Fibroblast of the conjunctiva (primary cell): ENCODE results near the gene ESYT2.

Experiments
- DNase-seq: peaks from one replicate; pipeline ENCODE4 v3.0.0-alpha.2; 2010; ENCODE audit warnings: low read depth

Gene ESYT2

DNA sequence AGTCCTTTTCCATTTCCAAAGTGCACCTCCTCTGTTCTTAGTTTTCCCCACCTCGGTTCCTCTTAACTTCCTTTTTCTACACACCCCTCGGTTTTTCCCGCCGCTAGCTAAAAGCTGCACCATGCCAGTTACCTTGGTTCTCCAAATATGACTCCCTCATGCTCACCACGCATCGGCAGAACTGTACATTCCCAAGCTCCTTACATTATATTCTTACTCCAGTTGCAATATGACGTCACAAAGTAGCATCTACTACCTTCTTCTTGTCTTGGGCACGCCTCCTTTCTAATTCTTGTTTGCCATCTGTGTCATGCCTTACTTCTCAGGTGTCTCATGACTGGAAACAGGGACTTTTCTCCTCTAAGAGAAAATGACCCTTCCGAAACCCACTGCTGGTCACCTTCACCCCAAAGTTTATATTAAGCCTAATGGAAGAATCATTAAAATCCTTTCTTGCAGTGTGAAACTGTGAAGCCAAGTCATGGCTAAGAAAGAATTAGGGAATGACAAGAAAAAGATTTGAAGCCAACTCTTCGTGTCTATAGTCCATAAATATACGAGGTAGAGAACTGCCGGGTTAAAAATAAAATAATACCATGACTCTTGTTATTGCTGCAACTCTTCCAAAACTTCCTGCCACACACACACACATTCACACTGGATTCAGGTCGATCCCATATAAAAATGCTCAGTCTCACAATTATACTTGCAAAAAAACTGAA, 1.7 kb downstream of the ESYT2 start:
- DNase-seq = no peak

DNA sequence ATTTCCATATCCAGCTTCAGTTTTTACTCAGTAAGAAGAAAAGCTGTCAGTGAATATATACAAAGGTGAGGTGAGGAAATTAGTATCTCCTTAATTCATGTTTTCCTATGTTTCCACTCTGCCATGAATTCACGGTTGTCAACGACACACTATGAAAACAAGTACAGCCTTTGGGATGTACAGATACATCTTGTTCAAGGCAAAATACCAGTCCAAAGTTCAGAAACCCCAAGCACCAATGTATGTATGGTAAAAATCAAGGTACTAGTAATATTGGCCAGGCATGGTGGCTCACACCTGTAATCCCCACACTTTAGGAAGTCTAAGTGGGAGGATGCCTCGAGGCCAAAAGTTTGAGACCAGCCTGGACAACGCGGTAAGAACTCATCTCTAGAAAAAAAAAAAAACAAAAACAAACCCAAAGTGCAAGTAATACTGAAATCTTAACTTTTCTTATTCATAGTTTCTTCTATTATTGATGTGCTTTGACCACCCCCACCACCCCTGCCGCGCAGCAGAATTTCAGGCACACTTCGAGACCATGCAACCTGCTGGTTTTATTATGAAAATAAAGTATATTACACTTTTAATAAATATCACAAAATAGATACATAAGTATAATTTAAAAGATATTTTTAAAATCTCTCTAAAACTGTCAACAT, 3.5 kb downstream of the ESYT2 start:
- no peak for DNase-seq

DNA sequence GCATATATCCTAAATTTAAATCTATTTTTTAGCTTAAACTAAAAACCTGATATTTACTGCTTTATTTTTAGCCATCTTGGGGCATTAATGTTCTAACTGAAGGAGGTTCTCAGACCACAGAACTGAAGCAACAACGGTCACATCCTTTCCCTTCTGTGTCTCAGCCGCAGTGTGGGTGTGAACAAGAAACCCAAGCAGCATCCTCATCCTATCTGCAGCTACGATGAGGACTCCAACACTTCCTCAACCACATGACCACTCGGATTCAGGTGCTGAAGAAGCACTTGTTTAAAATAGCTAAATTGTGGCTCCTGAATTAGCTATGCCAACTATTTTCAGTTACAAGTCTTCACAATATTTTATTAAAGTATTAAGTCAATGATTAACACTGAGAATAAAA, 5.3 kb downstream of the ESYT2 start:
- DNase-seq = no peak

DNA sequence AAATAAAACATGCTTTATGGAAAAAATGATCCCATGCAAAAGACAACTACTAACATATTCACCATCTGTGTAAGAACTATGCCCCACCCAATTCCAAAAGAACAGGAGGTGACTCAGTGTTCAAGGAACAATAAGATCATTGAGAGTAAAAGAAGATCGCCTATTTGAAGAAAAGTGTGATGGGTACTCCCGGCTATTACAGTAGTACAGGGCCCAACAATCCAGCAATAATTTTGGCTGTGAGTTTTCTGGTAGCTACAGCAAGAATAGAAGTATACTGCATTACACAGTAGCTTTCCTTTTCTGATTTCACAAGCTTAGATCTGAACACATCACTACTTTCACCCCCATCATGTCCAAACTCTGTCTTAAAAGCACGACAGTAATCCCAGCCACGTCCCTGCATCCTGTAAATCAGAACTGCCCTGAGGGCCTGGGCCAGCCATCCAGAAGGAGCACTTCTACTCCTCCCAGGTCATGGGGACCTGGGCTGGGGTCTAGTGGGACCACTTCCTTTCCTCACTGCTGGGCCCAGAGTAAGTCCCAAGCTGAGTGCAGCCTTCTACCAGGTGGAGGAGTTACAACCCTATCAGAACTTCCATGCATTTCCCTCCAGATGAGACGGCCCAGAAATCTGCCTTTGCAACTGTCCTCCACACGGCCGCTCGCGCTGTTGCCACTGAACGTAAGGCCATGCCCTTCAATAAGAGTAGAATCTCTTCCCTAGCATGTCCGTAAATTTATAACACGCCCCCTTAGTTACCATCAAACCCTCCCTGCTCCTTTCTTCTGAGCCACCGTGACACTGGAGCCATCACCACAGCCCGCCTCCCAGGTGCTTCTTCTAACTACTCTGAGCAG, 7.9 kb downstream of the ESYT2 start:
- DNase-seq = peak; percentile 76

DNA sequence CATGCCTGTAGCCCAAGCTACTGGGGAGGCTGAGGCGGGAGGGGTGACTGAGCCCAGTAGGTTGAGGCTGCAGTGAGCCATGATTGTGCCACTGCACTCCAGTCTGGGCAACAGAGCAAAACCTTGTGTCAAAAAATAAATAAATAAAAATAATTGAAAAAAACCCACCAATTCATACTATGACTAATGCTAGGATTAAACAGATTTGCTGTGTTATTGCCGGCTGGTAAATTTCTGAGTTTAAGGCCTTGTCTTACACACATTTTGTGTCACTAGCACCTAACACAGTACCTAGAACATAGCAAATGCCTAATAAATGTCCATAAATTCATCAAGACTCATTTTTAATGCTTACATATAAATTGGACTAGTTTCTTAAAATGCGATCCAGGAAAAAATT, 8.7 kb downstream of the ESYT2 start:
- no peak for DNase-seq

DNA sequence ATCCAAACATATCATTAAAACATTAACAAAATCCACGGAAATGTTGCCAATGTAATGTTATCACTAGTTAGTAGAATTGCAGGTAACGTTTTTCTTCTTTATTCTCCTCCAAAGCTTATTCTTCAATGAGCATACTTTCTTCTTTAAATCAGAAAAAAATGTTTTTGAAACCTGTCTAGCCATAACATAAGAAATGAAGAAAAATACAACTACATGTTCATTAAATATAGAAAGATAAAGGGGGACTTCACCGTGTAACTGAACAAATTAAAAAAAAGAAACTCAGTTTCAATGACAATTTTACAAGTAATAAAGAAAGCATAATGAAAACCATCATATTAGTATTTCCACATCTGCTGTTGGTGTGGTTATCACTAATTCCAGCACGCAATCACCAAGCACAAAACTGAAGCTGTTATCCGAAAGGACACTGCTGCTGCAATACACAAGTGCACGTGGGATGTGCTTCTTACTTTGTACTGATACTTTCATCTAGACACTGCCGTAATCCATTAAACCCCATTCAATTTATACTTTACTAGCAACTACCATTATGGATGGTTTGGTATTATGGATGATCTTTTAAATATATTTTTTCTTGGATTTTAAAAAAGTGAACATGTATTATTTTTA, 9.6 kb downstream of the ESYT2 start:
- no peak for DNase-seq

DNA sequence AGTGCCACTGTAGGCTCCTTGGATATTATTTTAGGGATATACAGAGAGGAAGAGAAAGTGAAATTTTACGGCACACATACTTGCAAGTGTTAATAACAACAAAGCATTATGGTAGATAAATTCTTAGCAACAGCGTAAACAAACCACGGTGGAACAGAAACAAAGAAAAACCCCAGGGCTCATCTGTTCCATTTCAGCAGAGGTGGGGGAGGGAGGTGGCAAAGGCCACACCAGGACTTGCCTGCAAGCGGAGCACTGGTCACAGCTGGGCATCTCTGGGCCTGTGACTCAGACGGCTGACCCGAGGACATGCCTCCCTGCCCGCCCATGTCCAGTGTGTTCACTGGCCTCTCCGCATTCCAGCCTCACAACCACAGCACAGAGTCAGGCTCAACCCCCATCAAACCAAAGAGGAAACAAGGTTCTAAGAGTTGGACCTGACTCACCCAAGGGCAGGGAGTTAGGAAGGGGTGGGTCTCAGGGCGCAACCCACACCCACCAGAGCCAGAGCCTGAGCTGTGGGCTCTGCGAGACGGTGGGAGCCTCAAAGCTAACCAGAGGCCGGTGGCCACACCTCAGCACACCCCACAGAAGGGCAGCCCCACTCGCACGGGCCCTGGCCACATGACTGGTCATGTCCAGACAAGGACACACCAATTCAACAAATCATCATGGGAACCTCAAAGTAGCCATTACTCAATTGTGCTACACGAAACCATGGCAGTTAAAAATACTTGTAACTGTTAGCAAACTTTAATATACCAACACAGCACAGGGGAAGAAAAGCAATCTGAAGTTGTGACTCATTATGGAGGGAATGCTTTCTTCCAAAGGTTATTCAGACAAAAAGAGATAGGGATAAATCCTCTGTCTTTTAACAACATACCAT, 10.7 kb downstream of the ESYT2 start:
- DNase-seq = peak; percentile 96

DNA sequence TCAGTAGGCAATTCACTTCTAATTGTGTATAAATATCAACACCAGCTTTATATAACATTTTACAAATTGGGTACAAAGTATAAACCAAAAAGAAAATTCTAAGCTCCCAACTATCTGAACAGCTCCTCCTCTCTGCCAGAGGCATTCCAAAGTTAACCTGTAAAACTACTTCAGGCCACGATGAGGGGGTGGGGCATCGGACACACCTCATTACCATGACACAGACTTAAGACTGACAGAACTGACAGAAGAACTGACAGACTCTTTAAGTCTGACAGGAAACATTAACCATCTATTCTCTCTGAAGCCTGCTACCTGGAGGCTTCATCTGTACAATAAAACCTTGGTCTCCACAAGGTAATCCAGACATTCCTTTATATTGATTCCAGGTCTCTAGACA, 12.3 kb downstream of the ESYT2 start:
- DNase-seq = no peak

DNA sequence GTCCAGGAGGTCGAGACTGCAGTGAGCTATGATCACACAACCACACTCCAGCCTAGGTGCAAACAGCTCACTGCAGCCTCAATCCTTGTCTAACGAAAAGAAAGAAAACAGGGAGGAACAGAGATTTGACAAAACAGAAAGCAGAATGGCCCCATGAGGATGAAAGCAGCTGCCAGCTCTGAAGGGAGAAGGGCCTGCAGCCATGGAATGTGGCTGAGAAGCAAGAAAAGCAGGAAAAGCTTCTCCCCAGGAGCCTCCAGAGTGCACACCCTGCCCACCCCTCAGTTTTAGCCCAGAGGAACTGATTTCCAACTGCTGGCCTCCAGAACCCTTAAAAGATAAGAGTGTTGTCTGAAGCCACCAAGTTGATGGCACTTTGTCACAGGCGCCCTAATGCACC, 13.0 kb downstream of the ESYT2 start:
- no peak for DNase-seq

DNA sequence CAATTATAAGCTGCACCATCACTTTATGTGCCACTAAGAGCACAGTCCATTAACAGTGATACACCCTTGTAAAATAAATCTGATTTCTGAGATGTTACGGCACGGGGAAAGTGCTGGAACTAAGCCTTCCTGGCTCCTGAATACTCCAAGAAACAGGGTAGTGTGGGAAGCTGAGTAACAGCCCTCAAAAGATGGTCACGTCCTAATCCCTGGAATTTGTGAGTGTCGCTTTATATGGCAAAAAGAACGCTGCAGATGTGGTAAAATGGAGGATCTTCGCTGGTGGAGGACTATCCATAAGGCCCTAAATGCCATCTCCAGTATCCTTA, 13.5 kb downstream of the ESYT2 start:
- DNase-seq = no peak

DNA sequence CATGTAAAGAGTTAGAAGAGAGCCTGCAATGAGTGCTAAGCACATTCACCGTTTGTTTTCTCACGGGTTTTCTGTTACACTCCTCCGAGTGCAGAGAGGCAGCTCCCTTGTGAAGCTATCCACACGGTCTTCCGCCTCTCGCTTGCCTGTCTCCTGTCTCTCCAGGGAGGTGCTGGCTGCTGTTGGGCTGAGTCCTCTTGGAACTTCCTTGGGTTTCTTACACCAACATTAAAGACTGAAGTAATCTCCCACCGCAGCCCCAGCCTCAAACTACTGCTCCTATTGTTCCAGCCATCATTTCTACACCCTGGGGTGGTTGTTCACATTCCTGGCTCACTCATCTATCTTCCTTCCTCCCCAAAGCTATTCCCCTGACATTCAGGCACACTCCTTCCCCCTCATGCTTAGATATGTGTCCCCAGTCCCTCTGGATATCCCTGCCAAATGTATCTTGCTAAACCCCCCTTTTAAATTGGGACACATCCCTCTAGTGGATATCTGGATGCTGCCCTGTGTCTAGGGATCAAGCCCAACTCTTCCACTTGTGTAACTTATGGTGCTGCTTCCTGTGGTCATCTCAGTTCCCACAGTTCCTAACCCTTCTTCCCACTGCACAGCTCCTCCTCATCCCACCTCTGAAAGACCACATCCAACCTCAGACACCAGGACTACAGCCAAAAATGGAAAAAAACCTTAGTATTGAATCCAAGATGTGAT, 14.1 kb downstream of the ESYT2 start:
- no peak for DNase-seq

DNA sequence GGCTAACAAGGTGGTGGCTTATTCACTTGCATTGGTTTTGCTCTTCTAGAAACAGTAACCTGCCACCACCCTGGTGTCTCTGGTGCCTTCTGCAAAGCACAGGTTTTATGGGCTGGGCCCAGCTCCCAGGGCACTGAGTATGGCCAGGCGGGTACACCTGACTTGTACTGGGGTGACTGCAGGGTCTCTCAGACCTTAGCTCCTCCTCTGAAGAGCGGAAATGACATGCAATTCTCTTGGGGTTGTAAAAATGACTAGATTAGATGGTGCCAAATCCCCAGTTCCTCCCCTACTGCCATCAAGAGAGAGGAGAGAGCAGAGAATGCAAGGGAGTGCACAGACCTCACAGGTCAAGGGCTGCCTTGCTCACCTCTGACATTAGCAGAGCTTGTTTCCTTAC, 14.7 kb downstream of the ESYT2 start:
- DNase-seq = no peak

DNA sequence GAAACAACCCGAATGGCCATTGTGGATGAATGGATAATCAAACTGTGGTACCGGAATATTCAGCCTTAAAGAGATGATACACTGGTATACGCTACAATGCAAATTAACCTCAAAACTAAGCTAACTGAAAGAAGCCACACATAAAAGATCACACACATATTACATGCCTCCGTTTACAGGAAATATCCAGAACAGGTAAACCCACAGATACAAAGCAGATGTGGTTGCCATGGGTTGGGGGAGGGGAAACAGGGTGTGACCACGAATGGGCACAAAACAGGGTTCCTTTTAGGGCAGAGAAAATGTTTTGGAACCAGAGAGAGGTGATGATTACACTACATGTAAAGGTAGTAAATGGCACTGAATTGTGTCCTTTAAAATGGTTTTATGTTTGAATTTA, 16.6 kb downstream of the ESYT2 start:
- DNase-seq = no peak

DNA sequence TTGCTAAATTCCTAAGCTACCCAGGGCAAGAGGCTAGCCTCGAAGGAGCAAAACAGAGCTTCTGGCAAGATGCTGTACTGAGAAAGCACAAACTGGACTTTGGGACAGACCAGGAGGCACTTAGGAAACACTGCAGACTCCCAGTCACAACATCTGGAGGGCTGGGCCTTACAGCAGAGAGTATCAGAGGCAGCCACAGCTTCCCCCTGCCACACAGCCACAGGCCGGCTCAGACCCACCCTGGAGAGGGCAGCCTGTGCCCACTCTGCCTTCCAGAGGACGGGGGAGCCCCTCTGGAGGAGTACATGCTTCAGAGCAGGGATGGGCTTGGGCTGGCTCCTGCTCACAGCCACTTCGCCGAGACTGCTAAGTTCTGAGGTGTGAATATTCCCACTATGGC, 17.4 kb downstream of the ESYT2 start:
- no peak for DNase-seq

DNA sequence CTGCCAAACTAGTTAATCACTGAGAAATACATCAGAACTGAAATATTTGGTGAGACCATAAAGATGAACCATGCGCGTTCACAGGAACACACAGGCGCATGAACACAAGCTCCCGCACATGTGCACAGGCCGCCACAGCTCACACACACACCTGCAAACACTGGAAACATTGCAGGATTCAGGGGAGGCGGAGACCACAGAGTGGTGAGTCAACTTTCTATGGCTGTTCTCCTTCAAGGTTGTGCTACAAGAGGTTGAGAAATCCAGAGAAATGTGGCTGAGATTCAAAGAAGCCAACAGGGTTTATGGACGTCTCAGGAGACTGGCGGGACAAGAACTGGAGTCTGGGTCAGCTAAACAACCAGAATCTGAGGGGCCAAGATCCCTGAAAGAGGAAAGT, 17.8 kb downstream of the ESYT2 start:
- DNase-seq = no peak

DNA sequence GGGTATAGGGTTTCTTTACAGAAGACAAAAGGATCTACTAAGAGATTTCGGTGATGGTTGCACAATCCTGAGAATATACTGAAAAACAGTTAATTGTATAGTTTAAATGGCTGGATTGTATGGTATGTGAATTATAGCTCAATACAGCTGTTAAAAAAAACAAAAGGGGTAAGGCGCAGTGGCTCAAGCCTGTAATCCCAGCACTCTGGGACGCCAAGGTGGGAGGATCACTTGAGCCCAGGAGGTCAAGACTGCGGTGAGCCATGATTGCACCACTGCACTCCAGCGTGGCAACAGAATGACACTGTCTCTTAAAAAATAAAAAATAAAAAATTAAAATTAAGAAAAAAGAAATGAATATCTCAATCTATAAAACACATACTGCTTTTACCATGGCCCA, 18.5 kb downstream of the ESYT2 start:
- no peak for DNase-seq

DNA sequence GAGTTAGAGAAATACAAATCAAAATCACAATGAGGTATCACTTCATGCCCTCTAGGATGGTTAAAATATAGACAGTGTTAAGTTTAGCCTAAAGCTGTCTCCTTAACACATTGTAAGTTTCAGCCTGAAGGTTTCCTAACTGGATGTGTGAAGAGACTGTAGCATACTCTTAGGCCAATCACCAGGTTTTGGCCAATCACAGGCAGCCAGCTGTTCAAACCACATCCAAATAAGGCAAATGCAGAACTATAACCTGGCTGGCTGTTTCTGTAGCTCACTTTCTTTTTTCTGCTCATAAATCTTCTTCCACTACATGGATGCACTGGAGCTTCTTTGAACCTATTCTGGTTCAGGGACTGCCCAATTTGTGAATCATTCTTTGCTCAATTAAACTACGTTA, 19.7 kb downstream of the ESYT2 start:
- no peak for DNase-seq

DNA sequence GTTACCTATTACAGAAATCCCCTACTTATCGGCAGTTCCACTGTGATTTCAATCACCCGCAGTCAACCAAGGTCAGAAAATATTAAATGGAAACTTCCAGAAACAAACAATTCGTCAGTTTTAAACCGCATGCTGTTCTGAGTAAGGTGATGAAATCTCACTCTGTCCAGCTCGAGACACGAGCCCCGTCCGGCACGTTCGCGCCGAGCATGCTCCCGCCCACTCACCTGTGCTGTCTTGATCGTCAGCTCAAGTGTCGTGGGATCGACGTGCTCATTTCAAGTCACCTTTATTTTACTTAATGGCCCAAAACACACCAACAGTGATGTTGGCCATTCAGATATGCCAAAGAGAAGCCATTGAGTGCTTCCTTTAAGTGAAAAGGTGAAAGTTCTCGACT, 21.2 kb downstream of the ESYT2 start:
- DNase-seq = no peak

DNA sequence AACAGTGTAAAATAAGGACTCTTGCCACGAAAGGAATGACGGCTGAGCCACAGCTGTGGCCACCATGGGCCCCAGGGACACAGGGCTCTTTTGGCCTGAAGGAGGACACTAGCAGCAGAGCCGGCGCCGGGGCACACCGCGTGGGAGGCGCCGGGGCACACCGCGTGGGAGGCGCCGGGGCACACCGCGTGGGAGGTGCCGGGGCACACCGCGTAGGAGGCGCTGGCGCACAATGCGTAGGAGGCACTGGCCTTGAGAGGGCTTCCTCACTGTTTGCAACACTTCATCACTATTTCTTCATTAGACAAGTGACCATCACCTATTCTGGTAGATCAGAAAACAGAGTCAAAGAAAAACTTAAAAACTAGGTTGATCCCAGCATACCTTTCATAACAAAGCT, 23.4 kb downstream of the ESYT2 start:
- DNase-seq = no peak

DNA sequence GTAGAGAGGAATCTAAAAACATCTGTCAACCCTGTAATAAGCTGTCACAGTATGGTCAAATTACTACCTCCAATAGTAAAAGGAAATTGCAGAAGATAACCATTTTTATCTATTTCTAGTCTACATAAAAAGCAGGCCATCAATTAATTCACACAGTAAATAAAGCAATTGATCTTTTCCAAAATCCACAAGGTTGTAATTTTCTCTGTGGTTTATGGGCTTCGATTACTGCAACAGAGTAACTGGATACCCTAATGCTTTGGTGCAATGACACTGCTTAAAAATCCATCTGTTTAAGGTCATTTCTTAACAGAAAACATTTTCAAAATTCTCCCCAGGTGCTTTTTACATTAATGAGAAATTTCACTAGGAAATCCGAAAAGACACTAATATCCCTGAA, 23.9 kb downstream of the ESYT2 start:
- DNase-seq = no peak

DNA sequence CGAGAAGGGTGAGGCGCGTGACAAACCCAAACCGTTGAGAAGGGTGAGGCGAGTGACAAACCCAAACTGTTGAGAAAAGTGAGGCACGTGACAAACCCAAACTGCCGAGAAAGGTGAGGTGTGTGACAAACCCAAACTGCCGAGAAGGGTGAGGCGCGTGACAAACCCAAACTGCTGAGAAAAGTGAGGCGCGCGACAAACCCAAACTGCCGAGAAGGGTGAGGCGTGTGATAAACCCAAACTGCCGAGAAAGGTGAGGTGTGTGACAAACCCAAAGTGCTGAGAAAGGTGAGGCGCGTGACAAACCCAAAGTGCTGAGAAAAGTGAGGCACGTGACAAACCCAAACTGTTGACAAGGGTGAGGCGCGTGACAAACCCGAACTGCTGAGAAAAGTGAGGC, 25.0 kb downstream of the ESYT2 start:
- no peak for DNase-seq
